Measurements from ENCODE around the gene GNG13. TPM values are rescaled to one million over a fixed set of nuclear protein-coding genes. Genes with fewer than 3 reads are reported as not detected.

The GNG13 gene
- total RNA-seq, 1 donor from 2014 or later, result not detected

DNA sequence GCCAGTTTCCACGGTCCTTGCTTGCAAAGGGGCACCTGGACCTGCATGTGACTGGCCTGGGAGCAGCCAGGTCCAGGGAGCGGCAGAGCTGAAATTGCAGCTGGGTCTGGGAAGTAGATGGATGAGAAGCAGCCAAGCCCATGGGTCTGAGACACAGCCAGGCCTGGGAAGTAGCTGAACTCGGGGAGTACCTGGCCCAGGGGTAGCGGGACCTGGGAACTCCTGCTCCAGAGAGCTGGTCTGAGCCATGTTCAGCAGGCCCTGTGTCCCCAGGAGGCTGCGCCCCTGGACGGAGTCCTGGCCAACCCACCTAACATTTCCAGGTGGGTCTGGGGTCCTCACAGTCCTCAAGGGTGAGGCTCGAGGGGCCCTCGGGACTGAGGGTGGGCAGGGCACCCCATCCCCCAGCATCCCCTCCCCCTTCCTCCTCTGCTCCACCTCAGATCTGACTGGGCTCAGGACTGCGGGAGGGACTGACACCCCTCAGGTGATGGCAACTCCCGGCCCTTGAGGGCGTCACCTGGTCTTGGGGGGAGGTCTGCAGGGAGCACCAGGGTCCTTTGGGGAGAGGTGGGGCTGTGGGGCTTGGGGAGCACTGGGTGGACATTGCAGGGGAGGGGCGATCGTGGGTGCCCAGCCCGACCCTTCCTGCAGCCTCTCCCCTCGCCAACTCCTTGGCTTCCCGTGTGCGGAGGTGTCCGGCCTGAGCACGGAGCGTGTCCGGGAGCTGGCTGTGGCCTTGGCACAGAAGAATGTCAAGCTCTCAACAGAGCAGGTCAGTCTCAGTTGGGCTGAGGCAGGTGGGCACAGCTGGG, 37.0 kb downstream of the GNG13 start:
- no peak for DNase-seq (ENCODE audit: low read depth)
- Histone ChIP-seq H3K27me3 (ENCODE audit: control insufficient read depth, insufficient read depth, low read length) (no peaks in the 10 kb centered on the region), H3K4me3 (ENCODE audit: low read depth, low read length) (no peak overlapping the region), H3K36me3 (ENCODE audit: control insufficient read depth, insufficient read depth, low read length) (no peaks in the 10 kb centered on the region)
- no peak for TF ChIP-seq CTCF (IDR thresholded peaks at IDR 0.05; ENCODE audit: insufficient read depth, low read length, poor library complexity, severe bottlenecking)

GRCh38 chr16:762595-763268, 37.8 kb downstream of the GNG13 start:
- no peak for TF ChIP-seq CTCF (IDR thresholded peaks at IDR 0.05; ENCODE audit: insufficient read depth, low read length, poor library complexity, severe bottlenecking)
- no peaks in the 10 kb centered on the region for H3K36me3 ChIP-seq (ENCODE audit: control insufficient read depth, insufficient read depth, low read length)
- H3K4me3 ChIP-seq (ENCODE audit: low read depth, low read length), result no peak overlapping the region
- DNase-seq (ENCODE audit: low read depth), result no peak
- no peaks in the 10 kb centered on the region for H3K27me3 ChIP-seq (ENCODE audit: control insufficient read depth, insufficient read depth, low read length)

- no peaks in the 10 kb centered on the region for H3K36me3 ChIP-seq (ENCODE audit: control insufficient read depth, insufficient read depth, low read length)
- no peak for DNase-seq (ENCODE audit: low read depth)
- TF ChIP-seq CTCF (IDR thresholded peaks at IDR 0.05; ENCODE audit: insufficient read depth, low read length, poor library complexity, severe bottlenecking), result no peak
- no peaks in the 10 kb centered on the region for H3K27me3 ChIP-seq (ENCODE audit: control insufficient read depth, insufficient read depth, low read length)
- H3K4me3 ChIP-seq (ENCODE audit: low read depth, low read length), result no peak overlapping the region
Measured at GRCh38 chr16:761625-762513, 38.7 kb downstream of the GNG13 start.

DNA sequence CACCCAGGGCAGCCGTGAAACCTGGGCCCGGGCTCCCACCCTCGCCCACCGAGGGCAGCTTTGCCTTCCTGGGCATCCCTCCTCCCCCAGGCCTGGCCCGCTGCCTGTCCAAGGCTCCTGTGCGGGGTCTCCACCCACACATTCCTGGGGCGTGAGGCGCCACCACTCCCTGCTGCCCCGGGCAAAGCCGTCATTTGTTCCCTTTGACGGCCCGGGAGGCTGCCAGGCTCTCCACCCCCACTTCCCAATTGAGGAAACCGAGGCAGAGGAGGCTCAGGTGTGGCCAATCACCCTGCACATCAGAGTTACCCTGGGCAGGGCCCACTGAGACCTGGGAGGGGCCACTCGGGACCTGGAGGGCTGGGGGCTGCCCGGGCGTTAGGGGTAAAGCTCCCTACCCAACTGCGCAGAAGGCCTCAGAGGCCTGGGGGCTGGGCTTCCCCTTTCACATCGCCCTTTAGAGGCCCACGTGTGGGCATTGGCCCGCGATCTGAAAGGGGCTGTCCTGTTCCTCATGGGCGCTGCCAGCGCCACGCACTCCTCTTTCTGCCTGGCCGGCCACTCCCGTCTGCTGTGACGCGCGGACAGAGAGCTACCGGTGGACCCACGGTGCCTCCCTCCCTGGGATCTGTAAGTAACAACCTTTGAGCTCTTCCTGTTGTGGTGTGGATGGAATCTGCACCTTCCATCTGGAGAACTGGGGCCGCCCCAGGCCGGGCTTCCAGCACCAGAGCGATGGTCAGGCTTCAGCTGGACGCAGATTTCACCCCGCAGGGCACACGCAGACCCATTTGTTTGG, 39.8 kb downstream of the GNG13 start, which contains the start of gene MSLN:
Gene MSLN, plus strand, starts transcription at position 190 of the 799 bp plus-strand sequence. CDS start 1,947 bp downstream, outside the sequence.
- DNase-seq (ENCODE audit: low read depth), result no peak
- no peak for TF ChIP-seq CTCF (IDR thresholded peaks at IDR 0.05; ENCODE audit: insufficient read depth, low read length, poor library complexity, severe bottlenecking)
- Histone ChIP-seq H3K36me3 (ENCODE audit: control insufficient read depth, insufficient read depth, low read length) (no peaks in the 10 kb centered on the region), H3K27me3 (ENCODE audit: control insufficient read depth, insufficient read depth, low read length) (no peaks in the 10 kb centered on the region), H3K4me3 (ENCODE audit: low read depth, low read length) (no peak within 1 kb of the TSS)

DNA sequence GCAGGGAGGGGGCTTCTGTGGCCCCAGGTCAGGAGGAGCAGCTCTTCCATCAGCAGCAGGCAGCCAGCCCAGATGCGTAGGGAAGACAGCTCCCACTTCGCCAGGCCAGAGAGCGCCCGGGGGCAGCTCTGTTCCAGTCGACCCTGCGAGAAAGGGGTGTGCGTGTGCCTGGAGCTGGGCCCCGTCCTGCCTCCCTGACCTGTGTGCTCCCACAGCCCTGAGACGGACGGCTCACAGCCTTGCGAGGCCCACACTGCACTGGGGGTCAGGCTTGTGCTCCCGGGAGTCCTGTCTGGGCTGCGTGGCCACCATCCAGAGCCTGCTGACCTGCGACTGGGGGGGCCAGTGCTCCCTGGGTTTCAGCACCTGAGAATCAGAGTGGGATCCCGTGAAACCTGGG, 40.5 kb downstream of the GNG13 start:
- no peaks in the 10 kb centered on the region for H3K27me3 ChIP-seq (ENCODE audit: control insufficient read depth, insufficient read depth, low read length)
- no peaks in the 10 kb centered on the region for H3K36me3 ChIP-seq (ENCODE audit: control insufficient read depth, insufficient read depth, low read length)
- no peak for TF ChIP-seq CTCF (IDR thresholded peaks at IDR 0.05; ENCODE audit: insufficient read depth, low read length, poor library complexity, severe bottlenecking)
- no peak for DNase-seq (ENCODE audit: low read depth)
- no peak overlapping the region for H3K4me3 ChIP-seq (ENCODE audit: low read depth, low read length)

Measured in kidney epithelial cell (primary cell).